ENCODE data around the gene CLK4. TPM values are rescaled to one million over a fixed set of nuclear protein-coding genes. Genes with fewer than 3 reads are reported as not detected.

CLK4 gene
- total RNA-seq, 4 donors from 2014 or later, result 16.0 to 59.0 (median 27.2) TPM

GRCh38 chr5:178671602-178672144 lies 44.8 kb upstream of the CLK4 start:
- TF ChIP-seq EP300 (IDR thresholded peaks at IDR 0.05) (no peak), POLR2A (IDR thresholded peaks at IDR 0.05) (no peak), POLR2AphosphoS5 (IDR thresholded peaks at IDR 0.05) (no peak)
- TF ChIP-seq, protein P1, sequence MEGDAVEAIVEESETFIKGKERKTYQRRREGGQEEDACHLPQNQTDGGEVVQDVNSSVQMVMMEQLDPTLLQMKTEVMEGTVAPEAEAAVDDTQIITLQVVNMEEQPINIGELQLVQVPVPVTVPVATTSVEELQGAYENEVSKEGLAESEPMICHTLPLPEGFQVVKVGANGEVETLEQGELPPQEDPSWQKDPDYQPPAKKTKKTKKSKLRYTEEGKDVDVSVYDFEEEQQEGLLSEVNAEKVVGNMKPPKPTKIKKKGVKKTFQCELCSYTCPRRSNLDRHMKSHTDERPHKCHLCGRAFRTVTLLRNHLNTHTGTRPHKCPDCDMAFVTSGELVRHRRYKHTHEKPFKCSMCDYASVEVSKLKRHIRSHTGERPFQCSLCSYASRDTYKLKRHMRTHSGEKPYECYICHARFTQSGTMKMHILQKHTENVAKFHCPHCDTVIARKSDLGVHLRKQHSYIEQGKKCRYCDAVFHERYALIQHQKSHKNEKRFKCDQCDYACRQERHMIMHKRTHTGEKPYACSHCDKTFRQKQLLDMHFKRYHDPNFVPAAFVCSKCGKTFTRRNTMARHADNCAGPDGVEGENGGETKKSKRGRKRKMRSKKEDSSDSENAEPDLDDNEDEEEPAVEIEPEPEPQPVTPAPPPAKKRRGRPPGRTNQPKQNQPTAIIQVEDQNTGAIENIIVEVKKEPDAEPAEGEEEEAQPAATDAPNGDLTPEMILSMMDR (IDR thresholded peaks at IDR 0.05), result no peak
- no peaks in the 10 kb centered on the region for H3K4me1 ChIP-seq
- H3K4me3 ChIP-seq, result no peak overlapping the region
- 42 to 46% methylated on average over 3 to 7 of the region's 7 CpGs for WGBS, 2 donors (ENCODE audit: low coverage in 1 of 2)
- no peak overlapping the region for H3K27ac ChIP-seq
- H3K9me3 ChIP-seq, result no peaks in the 10 kb centered on the region
- no peaks in the 10 kb centered on the region for H3K36me3 ChIP-seq
- no peak for ATAC-seq
- no peaks in the 10 kb centered on the region for H3K27me3 ChIP-seq

DNA sequence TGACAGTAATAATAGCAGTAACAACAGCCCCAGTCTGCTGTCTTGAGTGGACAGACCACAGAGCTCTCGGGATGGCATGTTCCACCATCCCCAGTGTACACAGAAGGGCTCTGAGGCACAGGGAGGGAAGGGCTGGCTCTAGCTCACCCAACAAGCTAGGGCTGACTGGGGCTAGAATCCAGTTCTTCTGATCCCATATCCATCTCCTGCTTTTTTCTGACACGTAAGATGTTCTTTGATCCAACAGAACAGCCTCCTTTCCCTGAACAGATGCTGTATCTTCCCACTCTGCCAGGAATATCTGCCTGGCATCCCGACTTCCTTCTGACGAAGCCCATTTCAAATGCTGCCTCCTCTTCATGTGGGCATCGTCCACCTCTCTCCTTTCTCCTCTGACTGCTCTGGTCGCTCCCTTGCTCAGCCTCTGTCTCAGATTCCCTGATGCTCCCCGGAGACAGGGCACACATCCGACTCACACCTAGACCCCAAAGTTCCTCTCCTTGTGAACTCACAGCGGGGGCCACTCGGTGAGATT lies 43.6 kb upstream of the CLK4 start:
- H3K27ac ChIP-seq, result no peak overlapping the region
- H3K36me3 ChIP-seq, result no peaks in the 10 kb centered on the region
- no peaks in the 10 kb centered on the region for H3K27me3 ChIP-seq
- no peak for ATAC-seq
- H3K9me3 ChIP-seq, result no peaks in the 10 kb centered on the region
- 84 to 88% methylated on average over 4 to 9 of the region's 10 CpGs for WGBS, 2 donors (ENCODE audit: low coverage in 1 of 2)
- no peaks in the 10 kb centered on the region for H3K4me1 ChIP-seq
- H3K4me3 ChIP-seq, result no peak overlapping the region
- TF ChIP-seq, protein P1 (IDR thresholded peaks at IDR 0.05), result no peak
- TF ChIP-seq POLR2A (IDR thresholded peaks at IDR 0.05) (no peak), EP300 (IDR thresholded peaks at IDR 0.05) (no peak), POLR2AphosphoS5 (IDR thresholded peaks at IDR 0.05) (no peak)

DNA sequence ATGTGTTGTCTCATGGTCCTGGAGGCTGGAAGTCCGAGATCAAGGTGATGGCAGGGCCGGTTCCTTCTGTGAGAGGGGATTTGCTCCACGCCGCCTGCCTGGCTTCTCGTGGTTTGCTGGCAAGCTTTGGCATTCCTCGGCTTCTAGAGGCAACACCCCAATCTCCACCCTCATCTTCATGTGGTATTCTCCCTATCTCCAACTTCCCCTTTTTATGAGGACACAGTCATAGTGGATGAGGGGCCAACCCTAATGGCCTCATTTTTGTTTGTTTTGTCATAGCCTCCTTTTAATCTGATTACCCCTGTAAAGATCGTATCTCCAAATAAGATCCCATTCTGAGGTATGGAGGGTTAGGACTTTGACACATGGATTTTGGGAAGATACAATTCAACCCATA lies 41.7 kb upstream of the CLK4 start:
- no peak overlapping the region for H3K27ac ChIP-seq
- H3K27me3 ChIP-seq, result peaks cover 6% of the 10 kb centered on the region
- no peaks in the 10 kb centered on the region for H3K4me1 ChIP-seq
- H3K9me3 ChIP-seq, result no peaks in the 10 kb centered on the region
- TF ChIP-seq EP300 (IDR thresholded peaks at IDR 0.05), result no peak
- no peak for TF ChIP-seq POLR2AphosphoS5 (IDR thresholded peaks at IDR 0.05)
- TF ChIP-seq, protein P1 (IDR thresholded peaks at IDR 0.05), result no peak
- no peak for TF ChIP-seq POLR2A (IDR thresholded peaks at IDR 0.05)
- H3K36me3 ChIP-seq, result no peaks in the 10 kb centered on the region
- ATAC-seq, result no peak
- 85 to 94% methylated on average over 6 to 7 of the region's 7 CpGs for WGBS, 2 donors (ENCODE audit: low coverage in 1 of 2)
- no peak overlapping the region for H3K4me3 ChIP-seq

DNA sequence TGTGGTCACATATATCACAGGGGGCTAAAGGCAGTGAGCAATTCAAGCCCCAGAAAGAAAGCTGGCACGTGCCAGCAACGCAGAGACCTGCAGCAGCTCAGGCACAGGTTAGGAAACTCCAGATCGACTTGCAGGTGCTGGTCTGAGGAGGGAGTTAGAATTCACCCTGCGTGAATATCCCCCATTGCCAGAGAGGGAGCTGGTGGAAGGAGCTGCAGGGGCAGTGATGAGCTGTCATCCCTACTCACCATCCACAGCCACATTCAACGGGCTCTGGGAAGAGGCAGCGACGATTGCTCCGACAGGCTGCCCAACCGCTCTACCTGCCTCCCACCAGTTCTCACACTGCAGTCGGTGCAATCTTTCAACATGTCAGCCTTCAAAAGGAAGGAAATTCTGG lies 40.8 kb upstream of the CLK4 start:
- no peak for TF ChIP-seq POLR2A (IDR thresholded peaks at IDR 0.05)
- TF ChIP-seq, protein P1 (IDR thresholded peaks at IDR 0.05), result no peak
- no peak for TF ChIP-seq EP300 (IDR thresholded peaks at IDR 0.05)
- TF ChIP-seq POLR2AphosphoS5 (IDR thresholded peaks at IDR 0.05), result no peak
- WGBS, 2 donors (ENCODE audit: low coverage in 1 of 2), result 55 to 70% methylated on average over 4 to 8 of the region's 10 CpGs
- Histone ChIP-seq H3K9me3 (no peaks in the 10 kb centered on the region), H3K27me3 (peaks cover 6% of the 10 kb centered on the region), H3K36me3 (no peaks in the 10 kb centered on the region), H3K27ac (no peak overlapping the region), H3K4me3 (no peak overlapping the region), H3K4me1 (no peaks in the 10 kb centered on the region)
- ATAC-seq, result no peak

- Histone ChIP-seq H3K4me3 (no peak overlapping the region), H3K27me3 (peaks cover 6% of the 10 kb centered on the region), H3K4me1 (no peaks in the 10 kb centered on the region), H3K27ac (no peak overlapping the region), H3K36me3 (no peaks in the 10 kb centered on the region), H3K9me3 (no peaks in the 10 kb centered on the region)
- ATAC-seq, result no peak
- 7 to 16% methylated on average over 4 to 5 of the region's 5 CpGs for WGBS, 2 donors (ENCODE audit: low coverage in 1 of 2)
- TF ChIP-seq POLR2AphosphoS5 (IDR thresholded peaks at IDR 0.05), result no peak
- no peak for TF ChIP-seq EP300 (IDR thresholded peaks at IDR 0.05)
- no peak for TF ChIP-seq POLR2A (IDR thresholded peaks at IDR 0.05)
- TF ChIP-seq, protein P1 (IDR thresholded peaks at IDR 0.05), result no peak
Observed at GRCh38 chr5:178667101-178667500, 40.3 kb upstream of the CLK4 start.

Data from gastroesophageal sphincter (tissue), 4 donors.